Limb (tissue), 2 donors: ENCODE measurements around the gene CLCNKB.
A peak's percentile ranks its signal among the peaks of the same experiment; 100 is the strongest.
"Not testable (repeated sequence)": the region's sequence is repeated elsewhere in the genome, so short reads cannot be mapped to it uniquely, and the experiment has no call there.

Source experiments
- DNase-seq, 2 donors: peaks; one replicate each; pipeline ENCODE4 v3.0.0-alpha.2; 2016; ENCODE audit errors: extremely low spot score in 2 of 2

CLCNKB gene

GRCh38 chr1:16043521-16043920 is at the start of gene CLCNKB:
Gene CLCNKB, plus strand, starts transcription at chr1:16043782. Its CDS starts 711 bp downstream, at chr1:16044493.
- no peak for DNase-seq

- DNase-seq, result no peak
Observed at GRCh38 chr1:15994081-15994480, 49.5 kb upstream of the CLCNKB start.

GRCh38 chr1:15994590-15995351 is 48.8 kb upstream of the CLCNKB start:
- DNase-seq, result no peak

- no peak for DNase-seq
Observed at GRCh38 chr1:15997076-15997585, 46.5 kb upstream of the CLCNKB start.

GRCh38 chr1:15997637-15998280 is 45.8 kb upstream of the CLCNKB start:
- DNase-seq, result no peak

GRCh38 chr1:15998929-15999328 is 44.7 kb upstream of the CLCNKB start:
- no peak for DNase-seq

GRCh38 chr1:16001274-16001673 is 42.3 kb upstream of the CLCNKB start:
- DNase-seq, result not testable (repeated sequence)

- DNase-seq, result no peak
Observed at GRCh38 chr1:16005597-16005996, 38.0 kb upstream of the CLCNKB start.

- DNase-seq, result no peak
Observed at GRCh38 chr1:16006010-16006409, 37.6 kb upstream of the CLCNKB start.

- no peak for DNase-seq
Observed at GRCh38 chr1:16006552-16007485, 36.8 kb upstream of the CLCNKB start.

- DNase-seq, result no peak
Observed at GRCh38 chr1:16007671-16008341, 35.8 kb upstream of the CLCNKB start.

GRCh38 chr1:16009030-16009460 is 34.5 kb upstream of the CLCNKB start:
- DNase-seq, result peak; percentile 70 to 87

GRCh38 chr1:16009678-16010077 is 33.9 kb upstream of the CLCNKB start:
- no peak for DNase-seq

GRCh38 chr1:16010837-16011236 is 32.7 kb upstream of the CLCNKB start:
- no peak for DNase-seq

- DNase-seq, result no peak
Observed at GRCh38 chr1:16011936-16012589, 31.5 kb upstream of the CLCNKB start.

- peak; percentile 41 to 83 for DNase-seq
Observed at GRCh38 chr1:16012590-16013219, 30.9 kb upstream of the CLCNKB start.

GRCh38 chr1:16013220-16013907 is 30.2 kb upstream of the CLCNKB start:
- DNase-seq, result peak; percentile 59 to 80

- no peak for DNase-seq
Observed at GRCh38 chr1:16013908-16014258, 29.7 kb upstream of the CLCNKB start.
